HG03469 (cell line): ENCODE data around the gene IMMP2L.
"Not testable (repeated sequence)": the region's sequence is repeated elsewhere in the genome, so short reads cannot be mapped to it uniquely, and the experiment has no call there.

Experiments
- ATAC-seq: cut with Tn5 transposase; IDR thresholded peaks from one replicate; pipeline ENCODE4 v1.9.1; 2021; ENCODE audit warnings: mild to moderate bottlenecking, moderate library complexity, moderate number of reproducible peaks; ENCODE audit not compliant: unreplicated experiment

The IMMP2L gene

GRCh38 chr7:111473449-111474198, 88.7 kb downstream of the IMMP2L start:
- ATAC-seq = no peak

GRCh38 chr7:111470998-111471397, 91.3 kb downstream of the IMMP2L start:
- ATAC-seq = no peak

- ATAC-seq = not testable (repeated sequence)
Measured at GRCh38 chr7:111469894-111470293, 92.4 kb downstream of the IMMP2L start.

GRCh38 chr7:111465774-111466173, 96.5 kb downstream of the IMMP2L start:
- not testable (repeated sequence) for ATAC-seq

GRCh38 chr7:111460695-111461094, 101.6 kb downstream of the IMMP2L start:
- no peak for ATAC-seq

GRCh38 chr7:111459757-111460280, 102.5 kb downstream of the IMMP2L start:
- no peak for ATAC-seq

GRCh38 chr7:111459065-111459756, 103.1 kb downstream of the IMMP2L start:
- ATAC-seq = no peak

- ATAC-seq = not testable (repeated sequence)
Measured at GRCh38 chr7:111450705-111451104, 111.6 kb downstream of the IMMP2L start.

GRCh38 chr7:111447502-111447901, 114.8 kb downstream of the IMMP2L start:
- ATAC-seq = not testable (repeated sequence)

- no peak for ATAC-seq
Measured at GRCh38 chr7:111439977-111440376, 122.3 kb downstream of the IMMP2L start.

GRCh38 chr7:111438369-111439289, 123.7 kb downstream of the IMMP2L start:
- no peak for ATAC-seq

GRCh38 chr7:111437736-111438135, 124.6 kb downstream of the IMMP2L start:
- no peak for ATAC-seq

GRCh38 chr7:111436608-111437007, 125.7 kb downstream of the IMMP2L start:
- no peak for ATAC-seq

- no peak for ATAC-seq
Measured at GRCh38 chr7:111433426-111433825, 128.9 kb downstream of the IMMP2L start.

- ATAC-seq = no peak
Measured at GRCh38 chr7:111429781-111430180, 132.5 kb downstream of the IMMP2L start.

- no peak for ATAC-seq
Measured at GRCh38 chr7:111424768-111425167, 137.5 kb downstream of the IMMP2L start.

- ATAC-seq = no peak
Measured at GRCh38 chr7:111414374-111414773, 147.9 kb downstream of the IMMP2L start.

- no peak for ATAC-seq
Measured at GRCh38 chr7:111413739-111414138, 148.6 kb downstream of the IMMP2L start.

- no peak for ATAC-seq
Measured at GRCh38 chr7:111410899-111411298, 151.4 kb downstream of the IMMP2L start.

- no peak for ATAC-seq
Measured at GRCh38 chr7:111409714-111410422, 152.4 kb downstream of the IMMP2L start.
